HG03280 (cell line): ENCODE data around the gene XYLT1.

Source experiments
- ATAC-seq: cut with Tn5 transposase; IDR thresholded peaks from one replicate; pipeline ENCODE4 v1.9.1; 2021; ENCODE audit warnings: mild to moderate bottlenecking, moderate library complexity; ENCODE audit not compliant: unreplicated experiment

XYLT1 gene

GRCh38 chr16:17377360-17378324 is 93.1 kb downstream of the XYLT1 start:
- ATAC-seq = no peak

GRCh38 chr16:17375461-17376304 is 95.1 kb downstream of the XYLT1 start:
- no peak for ATAC-seq

- ATAC-seq = no peak
Measured at GRCh38 chr16:17374668-17375255, 96.0 kb downstream of the XYLT1 start.

GRCh38 chr16:17373533-17373932 is 97.2 kb downstream of the XYLT1 start:
- no peak for ATAC-seq

- ATAC-seq = no peak
Measured at GRCh38 chr16:17372386-17372785, 98.4 kb downstream of the XYLT1 start.

DNA sequence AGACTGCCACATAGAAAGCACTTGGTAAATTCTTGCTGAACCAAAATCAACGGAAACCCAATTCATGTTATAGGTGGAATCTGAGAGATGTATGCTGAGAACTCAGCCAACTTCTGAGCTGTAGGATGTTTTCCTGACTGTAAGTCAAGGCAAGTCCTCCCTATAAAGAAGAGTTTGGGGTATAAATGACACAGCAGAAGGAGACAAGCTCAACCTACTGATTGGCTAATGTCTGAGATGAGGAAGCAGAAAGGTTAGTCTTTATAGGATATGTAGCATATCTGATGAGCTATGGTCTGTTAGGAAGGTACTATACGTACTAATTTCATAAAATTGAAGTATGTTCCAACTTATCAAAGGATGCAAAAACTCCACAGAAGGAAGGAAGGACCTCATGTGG is 99.5 kb downstream of the XYLT1 start:
- no peak for ATAC-seq

GRCh38 chr16:17370731-17371285 is 100.0 kb downstream of the XYLT1 start:
- ATAC-seq = no peak

- ATAC-seq = no peak
Measured at GRCh38 chr16:17370223-17370707, 100.5 kb downstream of the XYLT1 start.

- no peak for ATAC-seq
Measured at GRCh38 chr16:17369421-17370222, 101.1 kb downstream of the XYLT1 start.

- no peak for ATAC-seq
Measured at GRCh38 chr16:17368951-17369350, 101.8 kb downstream of the XYLT1 start.

- ATAC-seq = no peak
Measured at GRCh38 chr16:17368446-17368845, 102.3 kb downstream of the XYLT1 start.

DNA sequence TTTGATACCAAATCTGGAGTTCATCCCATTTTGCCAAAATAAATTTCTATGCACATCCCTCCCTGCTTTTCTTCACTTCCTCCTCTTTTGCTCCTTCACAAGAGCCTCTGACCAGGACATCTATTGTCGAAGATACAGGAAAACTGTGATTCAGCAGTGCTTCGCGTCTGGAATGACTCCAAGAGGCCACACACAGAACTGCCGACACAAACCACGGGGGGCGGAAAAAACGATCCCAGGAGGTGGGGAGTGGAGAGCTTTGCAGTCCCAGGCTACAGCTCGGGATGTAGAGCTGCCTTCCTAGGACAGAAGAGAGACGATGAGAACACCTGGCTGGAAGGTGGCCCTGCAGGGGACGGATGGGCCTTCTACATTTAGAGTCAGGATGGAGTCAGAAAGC is 102.8 kb downstream of the XYLT1 start:
- no peak for ATAC-seq

DNA sequence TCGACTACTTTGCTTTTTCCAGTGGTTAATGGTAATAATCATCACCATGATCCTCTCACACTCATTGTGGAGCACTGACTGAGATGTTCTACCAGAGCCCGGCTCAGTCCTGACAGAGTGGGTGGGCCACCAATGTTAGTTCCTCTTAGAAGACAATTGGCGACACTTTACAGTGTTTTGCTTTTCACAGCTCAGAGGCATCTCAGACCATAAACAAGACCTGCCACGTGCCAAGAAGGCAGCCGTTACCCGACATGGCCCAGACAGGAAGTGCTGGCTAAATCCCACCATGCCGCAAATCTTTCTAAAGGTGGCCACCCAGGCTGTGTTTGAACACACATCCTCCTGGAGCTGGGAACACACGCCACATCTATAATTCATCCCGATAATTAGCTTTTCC is 103.7 kb downstream of the XYLT1 start:
- ATAC-seq = no peak

GRCh38 chr16:17366299-17366961 is 104.3 kb downstream of the XYLT1 start:
- no peak for ATAC-seq

DNA sequence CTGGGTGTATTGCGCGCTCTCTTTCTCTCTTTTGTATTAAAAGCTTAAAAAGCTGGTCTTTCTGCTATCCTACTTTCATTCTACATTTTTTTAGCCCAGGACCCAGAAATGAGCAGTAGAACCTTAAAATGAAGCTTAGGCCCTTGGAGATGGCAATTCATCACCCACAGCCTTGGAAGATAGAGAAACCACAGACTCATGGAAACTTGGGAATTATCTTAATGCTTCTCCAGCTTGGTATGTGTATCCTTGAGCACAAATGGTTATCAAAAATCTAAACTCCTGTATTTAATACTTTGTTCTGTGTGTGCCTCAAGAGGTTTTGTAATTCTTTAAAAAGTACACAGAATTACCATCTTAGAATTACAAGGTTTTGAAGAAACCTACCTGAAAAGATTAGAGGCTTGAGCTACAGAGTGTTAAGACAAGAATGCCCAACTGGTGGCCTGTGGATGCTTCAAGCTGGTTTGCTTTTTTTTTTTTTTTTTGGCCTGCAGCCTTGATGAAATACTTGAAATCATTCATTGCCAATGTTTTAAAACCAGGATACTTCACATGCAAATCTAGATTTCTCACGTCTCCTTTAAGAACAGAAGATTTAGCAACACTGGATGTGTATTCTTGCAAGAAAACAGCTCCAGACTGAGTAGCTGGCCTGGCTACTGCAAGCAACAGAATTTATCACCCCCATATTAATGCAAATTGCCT is 105.0 kb downstream of the XYLT1 start:
- ATAC-seq = no peak

DNA sequence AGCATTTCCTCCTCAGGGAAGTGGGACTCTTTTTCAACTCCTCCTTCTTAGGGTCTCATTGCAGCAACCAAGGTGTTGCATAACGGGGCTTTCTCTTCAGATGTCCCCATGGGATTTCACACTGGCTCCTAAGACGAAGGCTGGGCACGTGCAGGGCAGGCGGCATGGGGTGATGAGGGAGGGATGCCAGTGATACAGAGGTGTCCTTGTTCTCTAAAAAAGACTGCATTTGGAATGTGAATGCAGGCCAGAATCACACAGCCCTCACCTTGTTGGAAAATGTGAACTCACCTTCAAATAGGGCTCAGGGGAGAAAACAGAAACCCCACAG is 105.6 kb downstream of the XYLT1 start:
- no peak for ATAC-seq

- ATAC-seq = no peak
Measured at GRCh38 chr16:17364319-17365210, 106.2 kb downstream of the XYLT1 start.

GRCh38 chr16:17362946-17363345 is 107.8 kb downstream of the XYLT1 start:
- ATAC-seq = no peak
